T-helper 9 cell (primary cell): ENCODE results near the gene CD68.

Experiments
- DNase-seq: peaks from one replicate; pipeline ENCODE4 v3.0.0-alpha.2; 2020

Gene CD68

GRCh38 chr17:7559320-7560171, 19.9 kb upstream of the CD68 start:
- no peak for DNase-seq

- DNase-seq: peak; percentile 33
These were observed 19.0 kb upstream of the CD68 start for GRCh38 chr17:7560172-7561027.

- peak; percentile 76 for DNase-seq
These were observed 18.3 kb upstream of the CD68 start for GRCh38 chr17:7561028-7561575.

GRCh38 chr17:7561589-7562207, 17.7 kb upstream of the CD68 start, which contains the start of gene SENP3:
SENP3 (plus strand) TSS chr17:7561919; CDS start chr17:7563077, 1,158 bp downstream.
- DNase-seq: peak; percentile 92

GRCh38 chr17:7562208-7562605, 17.2 kb upstream of the CD68 start:
- DNase-seq: no peak

- no peak for DNase-seq
These were observed 16.1 kb upstream of the CD68 start for GRCh38 chr17:7563115-7563869.

- no peak for DNase-seq
These were observed 9.9 kb upstream of the CD68 start for GRCh38 chr17:7569571-7569970.

GRCh38 chr17:7570351-7570750, 9.1 kb upstream of the CD68 start:
- no peak for DNase-seq

- DNase-seq: no peak
These were observed 7.2 kb upstream of the CD68 start for GRCh38 chr17:7572338-7572587.

GRCh38 chr17:7572588-7573323, 6.7 kb upstream of the CD68 start:
- peak; percentile 99 for DNase-seq

GRCh38 chr17:7573324-7574080, 5.9 kb upstream of the CD68 start:
- peak; percentile 90 for DNase-seq

- DNase-seq: no peak
These were observed 5.1 kb upstream of the CD68 start for GRCh38 chr17:7574176-7574953.

- no peak for DNase-seq
These were observed 4.0 kb upstream of the CD68 start for GRCh38 chr17:7575481-7575883.

GRCh38 chr17:7575959-7576358, 3.5 kb upstream of the CD68 start:
- DNase-seq: no peak

GRCh38 chr17:7576432-7576937, 3.0 kb upstream of the CD68 start:
- DNase-seq: no peak

GRCh38 chr17:7577327-7578199, 1.9 kb upstream of the CD68 start:
- DNase-seq: no peak

- no peak for DNase-seq
These were observed 581 bp downstream of the CD68 start for GRCh38 chr17:7579834-7580603.
